Adipose tissue (tissue), 3 donors: ENCODE data around the gene EXD3. TPM values are rescaled to one million over a fixed set of nuclear protein-coding genes. Genes with fewer than 3 reads are reported as not detected.

ENCODE experiments used
- H3K27ac ChIP-seq: one replicate; pipeline ENCODE4 v1.5.1; 2013; ENCODE audit warnings: low read depth, low read length
- whole genome bisulfite sequencing, 3 donors: extraction: QIAGEN DNeasy Blood & Tissue Kit; methylation state at CpG; one replicate each; pipeline ENCODE4 v1.1.7; 2013; 5-methylcytosine and 5-hydroxymethylcytosine counted together
- polyA plus RNA-seq, 3 donors: library from polyadenylated mRNA; stranded (reverse); fragments of 200-250 nt; gene quantifications; one replicate each; pipeline ENCODE4 v1.2.3, GENCODE V29; 2013
- donor health status: healthy with polysubstance abuse.
- donor health status: Bipolar disorder and iron deficiency.
- donor health status: healthy.

The EXD3 gene
- polyA plus RNA-seq, 3 donors: 7.6 to 38.5 (median 14.0) TPM

- 3 to 4% (median 4%) methylated on average over 52 to 63 of the region's 63 CpGs for WGBS, 3 donors
- H3K27ac ChIP-seq: no peak overlapping the region
These were observed 15.9 kb downstream of the EXD3 start for GRCh38 chr9:137406876-137407589.

DNA sequence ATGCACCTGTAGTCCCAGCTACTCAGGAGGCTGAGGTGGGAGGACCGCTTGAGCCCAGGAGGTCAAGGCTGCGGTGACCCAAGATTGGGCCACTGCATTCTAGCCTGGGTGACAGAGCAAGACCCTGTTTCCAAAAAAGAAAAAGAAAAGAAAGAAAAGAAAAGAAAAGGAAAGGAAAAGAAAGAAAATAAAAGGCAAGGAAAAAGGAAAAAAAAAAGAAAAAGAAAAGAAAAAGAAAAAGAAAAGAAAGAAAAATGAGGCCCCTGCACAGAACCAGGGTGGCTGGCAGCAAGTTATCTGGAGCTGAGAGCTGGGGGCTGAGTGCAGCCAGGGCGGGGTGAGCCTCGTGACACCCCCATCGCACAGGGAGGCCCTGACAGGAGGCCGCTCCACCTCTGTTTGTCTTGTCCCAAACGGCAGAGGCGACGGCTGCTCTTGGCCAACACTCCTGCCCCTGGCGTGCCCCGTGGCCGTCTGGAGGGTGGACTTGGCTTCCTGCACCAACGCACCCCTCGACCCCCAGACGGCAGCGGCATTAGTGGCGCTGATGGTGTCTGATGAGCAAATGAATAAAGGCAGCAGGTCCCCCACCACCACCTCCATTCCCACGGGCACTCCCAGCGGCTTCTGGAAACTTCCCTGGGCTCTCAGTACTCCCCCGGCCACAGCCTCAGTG, 16.7 kb downstream of the EXD3 start:
- H3K27ac ChIP-seq: no peak overlapping the region
- WGBS, 3 donors: 52 to 63% (median 56%) methylated on average over 20 of the region's 20 CpGs

DNA sequence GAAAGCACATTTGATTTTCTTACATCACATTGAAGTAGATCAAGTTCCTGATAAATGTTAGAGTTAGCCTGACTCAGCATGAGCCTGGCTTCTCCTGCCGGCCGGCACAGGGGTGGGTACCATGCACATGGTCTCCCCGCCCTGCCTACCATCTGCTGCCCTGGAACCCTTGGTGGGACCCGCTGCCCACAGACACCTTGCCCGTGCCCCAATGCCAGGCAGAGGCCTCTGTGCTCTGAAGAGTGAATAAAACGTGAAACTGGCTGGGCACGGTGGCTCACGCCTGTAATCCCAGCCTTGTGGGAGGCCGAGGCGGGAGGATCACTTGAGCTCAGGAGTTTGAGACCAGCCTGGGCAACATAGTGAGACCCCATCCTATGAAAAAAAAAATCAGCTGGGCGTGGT, 17.3 kb downstream of the EXD3 start:
- H3K27ac ChIP-seq: no peak overlapping the region
- WGBS, 3 donors: 86 to 92% (median 86%) methylated on average over 11 of the region's 11 CpGs

DNA sequence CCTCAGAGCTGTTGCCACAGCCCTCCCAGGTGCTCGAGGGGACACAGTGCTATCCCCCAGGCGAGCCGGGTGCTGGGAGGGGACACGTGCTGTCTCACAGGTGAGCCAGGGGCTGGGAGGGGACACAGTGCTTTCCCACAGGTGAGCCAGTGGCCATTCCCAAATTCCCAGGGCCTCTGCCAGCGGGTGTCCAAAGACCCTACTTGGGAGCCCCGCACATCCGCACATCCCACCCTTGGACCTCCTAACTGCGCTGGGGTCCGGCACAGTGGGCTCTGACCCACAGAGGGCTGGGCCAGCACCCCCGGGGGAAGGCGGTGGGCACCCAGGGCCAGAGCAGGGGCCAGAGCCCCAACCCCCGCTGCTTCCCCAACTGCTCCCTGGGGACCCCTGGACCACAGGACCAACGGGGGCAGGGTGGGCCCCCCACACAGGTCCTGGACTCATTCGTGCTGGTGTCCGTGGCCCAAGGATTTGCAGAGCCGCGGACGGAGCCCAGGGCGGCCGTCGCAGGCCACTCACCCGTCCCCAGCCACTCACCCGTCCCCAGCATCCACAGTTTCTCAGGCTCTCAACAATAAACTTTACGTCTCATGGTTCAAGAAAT, 17.9 kb downstream of the EXD3 start:
- WGBS, 3 donors: 92 to 95% (median 92%) methylated on average over 23 to 24 of the region's 24 CpGs
- H3K27ac ChIP-seq: no peak overlapping the region

DNA sequence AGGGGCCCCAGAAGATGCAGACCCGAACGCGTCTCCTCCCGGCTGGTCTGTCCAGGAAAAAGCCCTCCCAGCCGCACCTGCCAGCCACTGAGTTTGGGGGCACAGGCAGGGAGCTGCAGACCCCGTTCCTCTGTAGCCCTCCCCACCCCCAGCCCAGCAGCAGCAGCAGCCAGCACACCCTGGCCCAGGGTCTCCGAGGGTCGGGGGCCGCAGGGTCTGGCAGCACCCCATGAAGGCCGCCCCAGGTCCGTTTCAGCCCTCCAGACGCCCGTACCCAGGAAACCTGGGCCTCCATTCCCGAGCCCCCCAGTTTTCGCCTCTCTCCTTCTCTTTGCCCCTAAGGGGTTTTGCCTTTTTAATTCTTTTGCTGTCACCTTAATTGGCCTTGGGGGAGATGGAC, 19.7 kb downstream of the EXD3 start:
- H3K27ac ChIP-seq: no peak overlapping the region
- 95 to 98% (median 96%) methylated on average over 15 of the region's 15 CpGs for WGBS, 3 donors

- 86 to 92% (median 91%) methylated on average over 11 of the region's 11 CpGs for WGBS, 3 donors
- no peak overlapping the region for H3K27ac ChIP-seq
These were observed 20.2 kb downstream of the EXD3 start for GRCh38 chr9:137402746-137403145.

- no peak overlapping the region for H3K27ac ChIP-seq
- 95 to 98% (median 96%) methylated on average over 60 of the region's 60 CpGs for WGBS, 3 donors
These were observed 24.1 kb downstream of the EXD3 start for GRCh38 chr9:137398561-137399468.

DNA sequence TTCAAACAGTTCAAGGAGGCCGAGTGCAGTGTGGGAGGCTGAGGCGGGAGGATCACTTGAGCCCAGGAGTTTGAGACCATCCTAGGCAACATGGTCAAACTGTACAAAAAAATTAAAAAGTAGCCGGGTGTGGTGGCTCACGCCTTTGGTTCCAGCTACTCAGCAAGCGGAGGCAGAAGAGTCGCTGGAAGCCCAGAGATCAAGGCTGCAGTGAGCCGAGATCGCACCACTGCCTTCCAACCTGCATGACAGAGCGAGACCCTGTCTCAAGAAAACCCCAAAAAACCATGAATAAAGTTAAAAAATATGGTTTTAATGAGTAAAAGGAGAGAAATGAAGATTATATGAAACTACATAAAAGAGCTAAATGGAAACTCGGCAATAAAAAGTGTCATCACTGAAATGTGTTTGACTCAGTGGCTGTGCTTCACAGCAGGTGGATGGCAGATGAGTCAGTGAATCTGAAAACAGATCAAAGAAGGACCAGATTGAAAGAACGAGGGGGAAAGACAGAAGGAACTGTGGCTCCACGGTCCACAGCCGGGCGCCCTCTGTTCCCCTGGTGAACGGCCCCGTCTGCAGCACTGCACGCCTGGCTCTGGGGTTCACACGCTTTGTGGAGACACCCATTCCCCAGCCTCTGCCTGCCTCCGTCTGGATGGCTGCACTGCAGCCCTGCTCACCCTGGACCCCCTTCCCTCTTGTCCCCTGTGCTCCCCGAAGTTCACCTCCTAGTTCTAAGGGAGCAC, 25.1 kb downstream of the EXD3 start:
- H3K27ac ChIP-seq: no peak overlapping the region
- WGBS, 3 donors: 95 to 97% (median 95%) methylated on average over 20 of the region's 20 CpGs

- H3K27ac ChIP-seq: no peak overlapping the region
- WGBS, 3 donors: 92 to 96% (median 93%) methylated on average over 26 of the region's 26 CpGs
These were observed 26.2 kb downstream of the EXD3 start for GRCh38 chr9:137396634-137397367.

DNA sequence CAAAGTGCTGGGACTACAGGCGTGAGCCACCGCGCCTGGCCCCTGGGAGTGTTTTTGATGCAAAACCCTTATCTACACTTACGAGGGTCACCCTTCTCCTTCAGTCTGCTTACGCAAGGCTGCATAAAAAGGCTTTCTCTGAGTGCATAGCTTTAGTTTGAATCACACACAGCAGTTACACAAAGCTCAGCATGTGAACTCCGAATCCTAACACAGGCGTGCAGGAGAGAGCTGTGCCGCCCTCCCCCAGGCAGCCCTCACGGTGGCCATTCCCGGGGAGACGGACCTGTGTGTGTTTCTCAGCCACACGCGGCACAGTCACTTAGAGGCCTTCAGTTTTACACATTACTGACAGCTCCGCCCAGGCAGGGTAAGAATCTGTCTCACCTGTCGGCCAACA, 26.7 kb downstream of the EXD3 start:
- 90 to 91% (median 91%) methylated on average over 15 of the region's 15 CpGs for WGBS, 3 donors
- H3K27ac ChIP-seq: no peak overlapping the region

DNA sequence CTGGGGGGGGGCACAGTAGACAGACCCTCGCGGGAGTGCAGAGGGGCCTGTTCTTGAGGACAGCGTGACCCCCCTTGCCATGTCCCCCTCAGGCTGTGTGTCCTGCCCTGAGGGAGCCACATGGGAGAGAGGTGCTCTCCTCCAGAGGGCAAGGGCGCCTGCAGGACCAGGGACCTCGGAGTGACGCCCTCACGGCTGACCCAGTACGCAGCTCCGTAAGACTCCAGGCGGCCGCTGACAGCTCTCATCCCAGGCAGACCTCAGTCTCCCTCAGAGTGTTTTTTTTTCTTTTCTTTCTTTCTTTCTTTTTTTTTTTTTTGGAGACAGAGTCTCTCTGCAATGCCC, 27.3 kb downstream of the EXD3 start:
- WGBS, 3 donors: 86 to 93% (median 93%) methylated on average over 10 to 11 of the region's 11 CpGs
- no peak overlapping the region for H3K27ac ChIP-seq

GRCh38 chr9:137394866-137395665, 27.9 kb downstream of the EXD3 start:
- WGBS, 3 donors: 90 to 95% (median 93%) methylated on average over 35 to 36 of the region's 36 CpGs
- no peak overlapping the region for H3K27ac ChIP-seq

DNA sequence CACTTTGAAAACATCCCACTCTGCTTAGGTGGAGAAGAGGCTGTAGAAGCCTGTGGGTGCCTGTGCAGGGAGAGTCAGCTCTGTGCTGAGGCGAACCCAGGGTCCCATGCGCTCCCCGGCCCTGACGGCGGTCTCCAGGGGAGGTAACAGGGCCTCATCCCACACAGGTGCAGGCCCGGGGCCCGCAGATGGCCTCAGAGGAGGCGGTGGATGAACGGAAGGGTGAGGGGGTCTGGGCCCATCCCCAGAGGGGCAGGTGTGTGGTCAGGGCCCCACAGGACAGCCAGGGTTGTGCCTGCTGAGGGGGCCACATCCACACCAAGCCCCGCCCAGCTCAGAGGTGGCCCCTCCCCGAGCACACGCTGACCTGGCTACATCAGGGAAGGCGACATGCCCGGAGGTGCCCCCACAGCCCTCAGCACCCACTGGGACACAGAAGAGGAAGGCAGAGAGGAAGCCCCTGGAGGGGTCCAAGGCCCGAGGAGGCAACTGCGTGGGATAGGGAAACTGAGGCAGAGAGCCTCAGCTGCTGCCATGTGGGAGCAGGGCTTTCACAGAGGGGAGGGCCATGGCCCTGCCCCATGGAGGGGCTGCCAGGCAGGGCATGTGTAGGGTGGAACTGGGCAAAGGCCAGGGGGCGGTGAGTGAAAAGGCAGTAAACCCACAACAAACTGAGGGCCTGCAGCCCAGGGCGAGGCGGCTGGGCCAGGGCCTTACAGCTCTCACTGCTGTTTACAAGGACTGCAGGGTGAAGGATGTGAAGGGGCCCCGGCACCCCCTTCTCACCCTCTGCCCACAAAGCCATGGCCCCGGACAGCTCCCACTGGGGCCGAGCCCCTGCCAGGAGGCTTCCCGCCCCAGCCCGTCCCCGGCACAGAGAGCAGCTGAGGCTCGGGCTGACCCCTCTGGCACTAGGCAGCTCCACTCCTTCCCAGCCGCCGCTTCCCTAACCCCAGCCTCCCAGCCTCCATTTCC, 29.5 kb downstream of the EXD3 start:
- 90 to 97% (median 94%) methylated on average over 27 to 28 of the region's 28 CpGs for WGBS, 3 donors
- H3K27ac ChIP-seq: no peak overlapping the region

DNA sequence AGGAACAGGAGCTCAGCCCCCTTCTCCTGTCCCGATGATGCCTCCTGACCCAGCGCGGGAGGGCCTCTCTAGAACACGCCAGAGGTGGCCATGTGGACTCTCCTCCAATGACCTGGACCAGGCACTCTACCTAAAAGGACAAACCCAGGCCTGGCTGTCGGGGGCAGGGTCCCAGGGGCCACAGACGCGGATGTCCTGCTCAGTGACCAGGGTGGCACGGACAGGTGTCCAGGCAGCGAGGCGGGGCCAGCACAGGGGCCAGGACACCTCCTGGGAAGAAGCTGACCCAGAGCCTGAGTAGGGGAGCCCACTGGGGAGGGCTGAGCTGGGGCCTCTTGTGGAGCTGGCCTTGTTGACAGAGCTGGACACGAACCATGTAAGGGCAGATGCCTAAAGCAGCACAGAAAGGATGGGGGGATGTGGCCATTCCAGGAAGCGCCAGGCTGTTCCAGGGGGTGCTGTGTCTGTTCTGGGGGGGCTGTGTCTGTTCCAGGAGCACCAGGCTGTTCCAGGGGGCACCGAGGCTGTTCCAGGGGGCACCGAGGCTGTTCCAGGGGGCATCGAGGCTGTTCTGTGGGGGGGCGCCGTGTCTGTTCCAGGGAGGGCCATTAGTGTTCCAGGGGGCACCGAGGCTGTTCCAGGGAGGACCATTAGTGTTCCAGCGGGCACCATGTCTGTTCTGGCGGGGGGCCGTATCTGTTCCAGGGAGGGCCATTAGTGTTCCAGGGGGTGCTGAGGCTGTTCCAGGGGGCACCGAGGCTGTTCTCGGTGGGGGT, 30.5 kb downstream of the EXD3 start:
- 97 to 98% (median 97%) methylated on average over 22 to 23 of the region's 23 CpGs for WGBS, 3 donors
- H3K27ac ChIP-seq: no peak overlapping the region

DNA sequence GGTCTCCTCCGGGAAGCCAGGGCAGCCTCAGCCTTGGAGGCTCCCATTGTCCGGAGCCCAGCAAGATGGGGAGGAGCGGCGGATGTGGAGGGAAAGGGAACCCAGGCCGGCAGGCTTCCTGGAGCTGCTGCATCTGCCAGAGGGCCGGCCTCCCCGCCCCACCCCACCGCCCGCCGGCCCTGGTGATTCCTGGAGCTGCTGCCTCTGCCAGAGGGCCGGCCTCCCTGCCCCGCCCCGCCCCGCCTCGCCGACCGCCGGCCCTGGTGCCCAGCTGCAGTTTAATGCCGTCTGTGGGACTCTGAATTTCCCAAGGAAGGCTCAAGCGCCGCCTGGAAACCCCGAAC, 31.6 kb downstream of the EXD3 start:
- no peak overlapping the region for H3K27ac ChIP-seq
- WGBS, 3 donors: 64 to 73% (median 73%) methylated on average over 20 to 22 of the region's 22 CpGs
